ENCODE measurements around the gene CACNA1C.

GRCh38 chr12:2302711-2303580 is 250.2 kb downstream of the CACNA1C start:
- TF ChIP-seq EZH2 (IDR thresholded peaks at IDR 0.05; ENCODE audit: low read length, missing control alignments) (no peak), CTCF (conservative IDR thresholded peaks at IDR 0.05 in 1 of 2, IDR thresholded peaks at IDR 0.05 in 1 of 2; ENCODE audit: low read depth in 1 of 2, low read length in 2 of 2) (no peak)
